Measurements from ENCODE around the gene ZMIZ1. TPM values are rescaled to one million over a fixed set of nuclear protein-coding genes. Genes with fewer than 3 reads are reported as not detected.

The ZMIZ1 gene
- total RNA-seq, 2 donors from 2014 or later = 32.9 to 82.6 TPM

DNA sequence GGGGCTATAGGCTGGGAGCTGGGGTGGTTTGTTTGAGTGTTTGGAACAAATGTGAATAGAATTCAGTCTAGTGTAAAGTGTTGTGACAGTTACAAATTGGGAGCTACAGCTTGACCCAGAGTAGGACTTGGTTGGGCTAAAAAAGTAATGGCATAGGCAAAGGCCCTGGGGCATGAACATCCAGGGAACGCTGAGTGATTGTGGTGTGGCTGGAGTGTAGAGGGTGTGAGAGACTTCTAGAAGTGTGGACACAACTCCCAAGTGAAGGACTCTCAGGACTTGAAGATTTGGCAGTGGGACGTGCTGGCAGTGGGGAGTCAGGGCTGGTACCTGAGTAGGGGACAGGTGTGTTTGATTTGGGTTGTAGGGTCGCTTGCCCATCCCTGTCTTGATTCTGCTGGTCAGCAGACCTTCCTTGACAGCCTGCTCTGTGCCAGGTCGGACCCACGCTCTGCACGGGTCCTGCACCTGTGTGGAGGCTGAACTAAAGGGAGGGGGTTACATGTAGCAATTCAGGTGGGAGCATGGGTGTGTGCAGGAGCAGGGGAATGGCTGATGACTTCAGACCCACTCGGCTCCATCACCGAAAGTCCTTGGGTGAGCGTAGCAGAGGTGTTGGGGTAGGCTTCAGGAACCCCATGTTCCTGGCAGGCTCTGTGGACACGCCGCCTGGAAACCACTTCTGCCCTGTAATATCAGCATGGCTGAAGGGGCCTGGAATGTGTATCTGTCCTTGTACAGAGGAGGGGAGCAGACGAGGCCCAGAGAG is 43.3 kb downstream of the ZMIZ1 start:
- Mint-ChIP-seq H3K27ac (peak overlapping the region; percentile 34), H3K9me3 (no peaks in the 10 kb centered on the region), H3K4me3 (no peak overlapping the region), H3K4me1 (peaks cover 28% of the 10 kb centered on the region), H3K27me3 (no peaks in the 10 kb centered on the region), H3K36me3 (ENCODE audit: low read depth) (no peaks in the 10 kb centered on the region)
- no peak for ATAC-seq (replicated peaks)

DNA sequence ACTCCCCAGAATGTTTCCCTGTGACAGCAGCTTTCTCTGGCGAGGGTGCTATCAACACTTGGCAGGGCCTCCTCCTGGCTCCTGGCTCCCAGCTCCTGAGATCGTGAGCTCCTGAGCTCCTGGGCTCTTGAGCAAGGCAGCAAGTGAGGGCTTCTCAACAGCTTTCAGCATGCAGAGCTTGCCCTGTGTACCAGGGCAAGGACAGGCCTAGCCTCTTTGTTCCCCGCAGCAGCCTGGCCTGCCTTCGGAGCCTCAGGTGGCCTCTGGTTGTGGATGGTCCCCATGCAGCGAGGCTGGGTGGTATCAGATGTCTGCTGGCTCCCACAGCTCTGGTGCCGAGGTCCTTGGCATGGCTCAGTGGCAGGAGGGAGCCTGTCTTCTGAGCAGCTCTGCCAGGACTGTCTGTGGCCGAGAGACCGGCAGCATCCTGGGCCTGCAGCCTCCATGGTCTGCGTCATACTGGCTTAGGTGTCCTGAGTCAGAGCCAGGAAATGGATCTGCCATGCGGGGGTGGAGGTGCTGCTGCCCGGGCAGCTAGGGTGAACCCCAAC is 44.2 kb downstream of the ZMIZ1 start:
- Mint-ChIP-seq H3K9me3 (no peaks in the 10 kb centered on the region), H3K27me3 (no peaks in the 10 kb centered on the region), H3K4me1 (peaks cover 33% of the 10 kb centered on the region), H3K36me3 (ENCODE audit: low read depth) (no peaks in the 10 kb centered on the region), H3K4me3 (no peak overlapping the region), H3K27ac (peak overlapping the region; percentile 34)
- peak; percentile 43 for ATAC-seq (replicated peaks)

DNA sequence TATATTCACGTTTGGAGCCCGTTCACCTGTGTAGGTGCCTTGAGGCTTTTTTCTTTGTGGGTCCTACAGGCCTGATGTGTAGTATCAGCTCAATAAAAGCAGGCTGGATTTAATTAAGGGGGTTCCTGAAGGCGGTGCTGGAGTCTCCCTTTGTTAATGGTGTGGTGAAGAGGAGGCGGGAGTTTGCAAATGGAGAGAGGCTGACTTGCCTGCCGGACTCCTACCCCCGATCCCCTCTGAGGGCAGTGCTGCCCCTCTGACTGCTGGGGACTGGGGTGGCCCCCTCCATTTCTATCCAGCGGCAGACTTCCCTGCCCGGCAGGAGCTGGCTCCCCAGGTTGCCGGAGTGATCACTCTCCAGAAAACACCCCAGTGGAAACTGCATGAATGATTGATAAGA is 45.1 kb downstream of the ZMIZ1 start:
- Mint-ChIP-seq H3K36me3 (ENCODE audit: low read depth) (no peaks in the 10 kb centered on the region), H3K27me3 (no peaks in the 10 kb centered on the region), H3K4me3 (no peak overlapping the region), H3K4me1 (peaks cover 33% of the 10 kb centered on the region), H3K9me3 (no peaks in the 10 kb centered on the region), H3K27ac (peak overlapping the region; percentile 65)
- no peak for ATAC-seq (replicated peaks)

DNA sequence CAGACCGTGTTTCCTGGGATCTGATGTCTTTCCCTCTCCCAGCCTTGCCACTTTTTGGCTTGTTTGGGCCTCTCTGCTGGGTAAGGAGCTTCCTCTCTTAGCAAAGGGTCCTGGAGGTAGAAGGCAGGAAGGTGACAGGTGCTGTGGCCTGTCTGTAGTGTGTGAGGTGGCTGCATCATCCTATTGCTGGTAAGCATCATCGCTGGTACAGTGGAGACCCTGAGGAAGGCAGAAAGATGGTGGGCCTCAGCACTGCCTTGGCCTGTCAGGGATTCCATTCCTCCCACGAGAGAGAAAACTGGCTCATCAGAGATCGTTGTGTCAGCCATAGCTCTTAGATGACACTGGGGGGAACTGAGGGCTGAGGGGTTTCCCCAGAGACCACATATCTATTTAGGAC is 46.5 kb downstream of the ZMIZ1 start:
- Mint-ChIP-seq H3K36me3 (ENCODE audit: low read depth) (peaks cover 5% of the 10 kb centered on the region), H3K9me3 (no peaks in the 10 kb centered on the region), H3K27me3 (no peaks in the 10 kb centered on the region), H3K4me3 (no peak overlapping the region), H3K27ac (peak overlapping the region; percentile 56), H3K4me1 (peaks cover 21% of the 10 kb centered on the region)
- ATAC-seq (replicated peaks) = peak; percentile 10

DNA sequence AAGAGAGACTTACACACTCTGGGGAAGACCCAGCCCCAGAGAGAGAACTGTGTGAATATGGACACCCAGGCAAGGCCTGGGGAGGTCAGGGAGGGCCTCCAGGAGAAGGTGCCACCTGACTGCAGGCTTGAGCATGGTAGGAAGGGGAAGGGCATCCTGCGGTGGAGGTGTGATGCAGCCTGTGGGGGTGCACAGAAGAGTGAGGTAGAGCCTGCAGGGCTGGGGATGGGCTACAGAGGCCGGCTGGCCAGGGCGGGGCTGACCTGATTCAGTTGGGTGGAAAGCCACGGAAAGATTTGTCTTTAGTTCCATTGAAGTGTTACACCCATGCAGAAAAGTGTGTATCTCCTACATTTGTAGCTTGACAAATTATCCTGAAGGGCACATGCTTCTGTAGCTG is 47.6 kb downstream of the ZMIZ1 start:
- peak; percentile 62 for ATAC-seq (replicated peaks)
- no peak overlapping the region for H3K4me3 Mint-ChIP-seq
- peaks cover 21% of the 10 kb centered on the region for H3K4me1 Mint-ChIP-seq
- H3K9me3 Mint-ChIP-seq = no peaks in the 10 kb centered on the region
- peak overlapping the region; percentile 82 for H3K27ac Mint-ChIP-seq
- peaks cover 5% of the 10 kb centered on the region for H3K36me3 Mint-ChIP-seq (ENCODE audit: low read depth)
- H3K27me3 Mint-ChIP-seq = no peaks in the 10 kb centered on the region

DNA sequence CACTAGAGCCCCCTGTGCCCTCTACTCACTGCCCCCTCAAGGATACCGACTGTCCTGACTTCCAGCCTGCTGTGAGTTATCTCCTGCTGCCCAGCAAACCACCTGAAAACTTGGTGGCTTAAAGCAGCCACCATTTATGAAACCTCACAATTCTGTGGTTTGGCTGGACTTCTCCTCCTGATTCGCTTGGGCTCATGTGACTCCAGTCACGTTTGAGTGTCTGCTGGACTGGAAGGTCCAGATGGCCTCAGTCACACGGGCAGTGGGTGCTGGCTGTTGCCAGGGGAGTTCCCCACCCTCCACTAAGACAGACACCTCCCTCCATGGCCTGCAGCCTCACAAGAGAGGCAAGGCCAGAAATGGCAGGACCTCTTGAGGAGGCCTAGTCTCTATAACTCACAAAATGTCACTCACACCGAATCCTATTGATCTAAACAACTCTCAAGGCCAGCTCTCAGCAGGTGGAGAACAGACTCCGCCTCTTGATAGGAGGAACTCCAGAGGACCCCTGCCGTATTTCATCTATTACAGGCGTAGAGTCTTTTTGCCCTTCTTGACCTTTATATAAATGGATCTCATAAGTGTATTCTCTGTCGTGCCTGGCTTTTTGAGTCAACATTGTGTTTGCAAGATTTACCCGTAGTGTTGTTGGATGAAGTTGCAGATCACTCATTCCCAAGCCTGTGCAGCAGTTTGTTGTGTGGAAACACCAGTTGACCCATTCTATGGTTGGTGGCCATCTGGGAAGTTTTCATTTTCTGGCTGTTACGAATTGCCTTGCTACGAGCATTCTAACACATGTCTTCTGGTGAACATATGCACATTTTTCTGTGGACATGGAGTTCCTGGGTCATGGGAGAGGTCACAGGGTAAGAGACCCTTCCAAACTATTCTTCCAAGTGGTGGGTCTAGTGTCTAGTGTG is 48.3 kb downstream of the ZMIZ1 start:
- peak; percentile 62 for ATAC-seq (replicated peaks)
- Mint-ChIP-seq H3K36me3 (ENCODE audit: low read depth) (peaks cover 5% of the 10 kb centered on the region), H3K27ac (peak overlapping the region; percentile 82), H3K9me3 (no peaks in the 10 kb centered on the region), H3K27me3 (no peaks in the 10 kb centered on the region), H3K4me1 (peaks cover 21% of the 10 kb centered on the region), H3K4me3 (no peak overlapping the region)

DNA sequence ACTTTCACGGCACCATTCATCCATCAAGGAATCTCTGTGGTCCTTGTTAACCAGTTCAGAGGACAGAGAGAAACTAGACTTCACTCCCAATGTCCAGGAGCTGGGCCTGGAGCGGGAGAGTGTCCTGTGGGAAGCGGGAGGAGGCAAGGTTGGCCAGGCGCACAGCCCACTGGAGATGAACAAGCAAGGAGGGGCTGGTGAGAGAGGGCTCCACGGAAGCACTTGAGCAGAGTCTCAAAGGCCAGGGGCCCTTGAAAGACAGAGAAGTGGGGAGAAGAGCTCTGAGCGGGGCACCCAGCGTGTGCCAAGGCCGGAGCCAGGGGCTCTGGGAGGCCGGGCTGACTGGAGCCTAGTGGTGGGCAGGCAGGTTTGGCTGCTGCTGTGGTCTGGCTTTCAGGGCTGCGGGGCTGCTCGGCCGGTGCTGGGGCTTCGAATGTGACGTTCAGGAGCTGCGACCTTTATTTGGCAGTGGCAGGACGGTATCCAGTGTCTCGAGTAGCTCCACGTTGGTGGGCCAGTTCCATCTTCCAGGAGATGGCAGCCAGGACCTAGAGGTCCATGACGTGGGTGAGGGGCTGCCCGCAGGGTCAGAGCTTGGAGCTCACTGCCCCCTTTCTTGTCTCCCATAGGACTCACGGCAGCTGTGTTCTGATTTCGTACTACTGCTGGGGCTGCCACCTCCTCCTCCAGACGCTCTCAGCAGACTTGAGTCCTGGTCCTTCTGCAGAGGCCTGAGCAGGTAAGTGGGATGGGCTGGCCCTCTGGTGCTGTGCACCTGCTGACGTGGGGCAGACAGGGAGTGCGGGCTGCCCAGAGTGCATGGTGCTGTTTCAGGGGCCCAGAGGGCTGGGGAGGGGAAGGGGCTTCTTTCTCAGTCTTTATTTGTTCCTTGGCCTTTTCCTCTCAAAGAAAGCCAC is 49.8 kb downstream of the ZMIZ1 start:
- Mint-ChIP-seq H3K36me3 (ENCODE audit: low read depth) (peaks cover 5% of the 10 kb centered on the region), H3K9me3 (no peaks in the 10 kb centered on the region), H3K27me3 (no peaks in the 10 kb centered on the region), H3K27ac (peak overlapping the region; percentile 58), H3K4me3 (no peak overlapping the region), H3K4me1 (peaks cover 21% of the 10 kb centered on the region)
- ATAC-seq (replicated peaks) = no peak

DNA sequence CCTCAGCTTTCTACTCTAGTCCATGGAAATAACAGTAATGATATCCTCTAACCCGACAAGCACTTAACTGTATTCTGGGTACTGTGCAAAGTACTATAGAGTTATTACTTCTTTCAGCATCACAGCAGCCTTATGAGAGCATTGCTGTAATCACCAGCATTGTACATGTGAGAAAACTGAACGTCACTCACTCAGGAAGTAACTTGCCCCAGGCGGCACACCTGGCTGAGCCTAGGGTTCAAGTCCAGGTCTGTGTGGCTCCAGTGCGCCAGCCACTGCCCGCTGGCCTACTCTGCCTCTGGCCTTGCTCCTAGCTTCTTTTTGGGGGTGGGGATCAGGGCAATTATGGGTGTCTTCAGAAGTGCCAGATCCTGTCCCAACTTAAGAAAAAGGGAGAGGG is 50.5 kb downstream of the ZMIZ1 start:
- no peak overlapping the region for H3K4me3 Mint-ChIP-seq
- H3K27ac Mint-ChIP-seq = no peak overlapping the region
- H3K9me3 Mint-ChIP-seq = no peaks in the 10 kb centered on the region
- peaks cover 21% of the 10 kb centered on the region for H3K4me1 Mint-ChIP-seq
- peaks cover 7% of the 10 kb centered on the region for H3K36me3 Mint-ChIP-seq (ENCODE audit: low read depth)
- no peak for ATAC-seq (replicated peaks)
- no peaks in the 10 kb centered on the region for H3K27me3 Mint-ChIP-seq

DNA sequence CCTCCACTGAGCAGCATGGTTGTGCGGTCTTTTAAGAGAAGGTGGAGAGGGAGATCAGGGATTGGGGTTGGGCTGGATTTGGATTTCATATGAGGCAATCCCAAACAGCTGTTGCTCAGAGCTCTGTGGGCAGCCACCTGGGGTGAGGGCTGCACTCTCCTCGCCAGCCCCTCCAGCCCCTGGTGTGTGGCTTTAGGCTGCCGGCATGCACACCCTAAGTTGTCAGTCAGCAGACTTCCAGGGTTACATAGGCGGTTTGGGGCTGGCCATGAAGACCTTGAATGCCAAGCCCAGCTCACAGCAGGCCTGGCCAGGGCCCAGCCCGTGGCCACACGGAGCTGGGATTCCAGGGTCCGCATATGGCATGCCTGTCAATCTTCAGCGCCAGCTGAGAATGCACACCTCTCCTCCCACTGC is 54.8 kb downstream of the ZMIZ1 start:
- Mint-ChIP-seq H3K4me3 (no peak overlapping the region), H3K4me1 (no peaks in the 10 kb centered on the region), H3K27ac (peak overlapping the region; percentile 23), H3K36me3 (ENCODE audit: low read depth) (peaks cover 11% of the 10 kb centered on the region), H3K27me3 (no peaks in the 10 kb centered on the region), H3K9me3 (no peaks in the 10 kb centered on the region)
- no peak for ATAC-seq (replicated peaks)

DNA sequence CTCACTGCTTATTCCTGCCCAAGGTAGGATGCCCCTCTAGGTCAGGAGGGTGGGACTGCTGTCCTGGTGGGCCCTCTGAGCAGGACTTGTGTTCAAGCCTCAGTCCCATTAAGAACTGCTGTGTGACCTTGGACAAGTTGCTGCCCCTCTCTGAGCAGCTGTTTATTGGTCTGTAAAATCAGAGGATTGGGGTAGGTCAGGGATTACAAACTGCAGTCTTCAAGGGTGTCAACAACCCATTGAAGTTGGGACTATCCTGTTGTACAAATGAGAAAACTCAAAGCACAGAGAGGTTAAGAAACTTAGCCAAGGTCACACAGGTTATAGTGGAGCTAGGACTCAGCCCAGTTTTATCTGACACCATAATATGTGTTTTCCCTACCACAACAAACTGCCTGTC is 55.3 kb downstream of the ZMIZ1 start:
- H3K36me3 Mint-ChIP-seq (ENCODE audit: low read depth) = peaks cover 10% of the 10 kb centered on the region
- H3K9me3 Mint-ChIP-seq = no peaks in the 10 kb centered on the region
- ATAC-seq (replicated peaks) = no peak
- no peaks in the 10 kb centered on the region for H3K27me3 Mint-ChIP-seq
- H3K27ac Mint-ChIP-seq = no peak overlapping the region
- no peak overlapping the region for H3K4me3 Mint-ChIP-seq
- no peaks in the 10 kb centered on the region for H3K4me1 Mint-ChIP-seq

DNA sequence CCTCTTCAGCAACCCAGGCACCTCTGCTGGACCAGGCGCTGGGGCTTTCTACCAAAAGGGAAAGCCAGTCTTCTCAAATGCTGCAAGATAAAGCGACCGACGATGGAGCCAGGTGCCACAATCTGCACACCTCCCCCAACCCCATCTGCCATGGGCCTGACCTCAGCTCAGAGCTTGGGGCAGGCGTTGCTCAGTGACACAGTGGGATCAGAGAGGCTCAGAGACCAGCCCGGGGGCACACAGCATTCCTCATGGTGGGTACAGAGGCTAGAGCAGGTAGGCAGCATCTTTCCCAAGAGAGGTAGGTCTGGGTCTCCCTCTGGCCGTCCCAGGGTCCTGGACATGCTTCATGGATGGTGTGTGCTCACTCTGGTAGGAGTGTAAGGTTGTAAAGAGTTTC is 56.3 kb downstream of the ZMIZ1 start:
- ATAC-seq (replicated peaks) = no peak
- Mint-ChIP-seq H3K27ac (no peak overlapping the region), H3K4me3 (no peak overlapping the region), H3K4me1 (no peaks in the 10 kb centered on the region), H3K36me3 (ENCODE audit: low read depth) (peaks cover 5% of the 10 kb centered on the region), H3K27me3 (no peaks in the 10 kb centered on the region), H3K9me3 (no peaks in the 10 kb centered on the region)

DNA sequence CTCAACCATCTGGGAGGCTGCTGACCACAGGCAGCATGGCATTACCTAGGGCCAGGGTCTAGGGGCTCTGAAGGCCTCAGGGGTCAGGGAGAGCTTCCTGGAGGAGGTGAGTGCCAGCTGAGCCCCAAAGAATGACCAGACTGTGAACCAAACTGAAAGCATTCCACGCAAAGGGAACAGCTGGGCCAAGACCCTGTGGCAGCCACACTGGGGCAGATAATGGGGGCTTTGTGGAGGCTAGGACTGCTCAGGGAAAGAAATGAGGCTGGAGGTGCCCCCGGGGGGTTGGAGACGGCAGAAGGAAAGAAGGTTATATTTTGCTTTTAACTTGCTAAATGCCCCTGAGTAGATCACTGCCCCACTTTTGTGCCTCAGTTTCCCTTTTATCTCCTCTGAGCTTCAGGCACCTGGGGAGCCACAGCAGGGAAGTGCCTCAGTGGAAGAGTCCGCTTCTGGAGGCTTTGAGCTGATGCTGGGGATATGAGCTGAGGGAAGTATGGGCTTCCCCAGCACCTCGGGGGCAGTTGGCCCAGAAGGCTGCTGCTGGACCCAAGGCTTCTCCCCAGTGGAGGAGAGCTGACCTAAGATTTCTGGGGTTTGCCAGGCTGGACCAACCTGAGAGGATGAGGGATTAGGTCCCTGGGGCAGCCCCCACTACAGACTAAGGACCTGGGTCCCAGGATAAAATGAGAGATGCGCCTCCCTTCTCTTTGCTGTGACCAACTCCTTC is 57.8 kb downstream of the ZMIZ1 start:
- Mint-ChIP-seq H3K27me3 (no peaks in the 10 kb centered on the region), H3K36me3 (ENCODE audit: low read depth) (peaks cover 5% of the 10 kb centered on the region), H3K27ac (peak overlapping the region; percentile 66), H3K4me3 (no peak overlapping the region), H3K4me1 (no peaks in the 10 kb centered on the region), H3K9me3 (no peaks in the 10 kb centered on the region)
- ATAC-seq (replicated peaks) = no peak

DNA sequence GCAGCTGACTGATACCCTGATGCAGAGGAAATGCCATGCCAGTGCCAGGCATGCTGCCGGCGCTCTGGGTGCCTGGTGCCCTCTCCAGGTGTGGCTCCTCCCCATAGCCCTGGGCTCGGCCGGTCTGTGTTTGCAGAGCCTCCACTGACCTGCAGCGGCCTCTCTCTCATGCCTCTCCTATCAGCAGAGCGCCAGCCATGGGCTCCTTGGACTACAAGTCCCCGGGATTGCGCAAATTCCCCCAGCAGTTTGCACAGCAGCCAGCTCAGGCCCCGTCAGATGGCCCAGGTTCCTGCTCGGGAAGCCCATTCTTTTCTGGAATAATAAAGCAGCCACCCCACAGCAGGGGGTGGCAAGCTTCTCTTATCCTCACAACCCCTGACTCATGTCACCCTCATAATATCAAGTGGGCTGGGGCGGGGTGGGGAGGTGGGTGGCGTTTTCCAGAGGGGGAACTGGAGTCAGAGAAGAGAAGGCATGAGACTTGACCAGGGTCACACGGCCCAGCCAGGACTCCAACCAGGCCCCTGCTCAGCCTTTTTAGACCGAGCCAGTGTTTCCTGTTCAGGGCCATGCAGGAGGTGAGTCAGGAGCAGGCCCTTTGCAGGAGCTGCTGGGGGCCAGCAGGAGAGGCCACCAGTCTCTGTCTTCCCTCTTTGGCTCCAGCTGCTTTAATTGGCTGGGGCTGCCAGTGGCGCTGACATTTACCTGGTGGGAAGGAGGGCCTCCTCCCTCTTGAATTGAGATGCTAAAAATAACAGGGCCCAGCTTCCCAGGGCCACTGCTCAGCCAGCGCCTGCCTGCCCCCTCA is 58.6 kb downstream of the ZMIZ1 start:
- ATAC-seq (replicated peaks) = no peak
- Mint-ChIP-seq H3K4me1 (no peaks in the 10 kb centered on the region), H3K4me3 (no peak overlapping the region), H3K36me3 (ENCODE audit: low read depth) (peaks cover 5% of the 10 kb centered on the region), H3K9me3 (no peaks in the 10 kb centered on the region), H3K27me3 (no peaks in the 10 kb centered on the region), H3K27ac (no peak overlapping the region)
